GM12864 (cell line): ENCODE data around the gene PIM1.
A peak's percentile ranks its signal among the peaks of the same experiment; 100 is the strongest.

Experiments
- DNase-seq: peaks from one replicate; pipeline ENCODE4 v3.0.0-alpha.2; 2011; ENCODE audit warnings: low read depth
- H3K4me3 ChIP-seq: 2 replicates; pipeline ENCODE4 v1.5.1; 2011; ENCODE audit warnings: mild to moderate bottlenecking, low read depth, low read length, control low read depth
- TF ChIP-seq, protein P1 (sequence below): IDR thresholded peaks from 2 replicates; pipeline ENCODE4 v1.5.1; 2011; ENCODE audit warnings: low read depth, mild to moderate bottlenecking, moderate library complexity, low read length, control low read depth, inconsistent platforms; ENCODE audit errors: missing control alignments

Gene PIM1

DNA sequence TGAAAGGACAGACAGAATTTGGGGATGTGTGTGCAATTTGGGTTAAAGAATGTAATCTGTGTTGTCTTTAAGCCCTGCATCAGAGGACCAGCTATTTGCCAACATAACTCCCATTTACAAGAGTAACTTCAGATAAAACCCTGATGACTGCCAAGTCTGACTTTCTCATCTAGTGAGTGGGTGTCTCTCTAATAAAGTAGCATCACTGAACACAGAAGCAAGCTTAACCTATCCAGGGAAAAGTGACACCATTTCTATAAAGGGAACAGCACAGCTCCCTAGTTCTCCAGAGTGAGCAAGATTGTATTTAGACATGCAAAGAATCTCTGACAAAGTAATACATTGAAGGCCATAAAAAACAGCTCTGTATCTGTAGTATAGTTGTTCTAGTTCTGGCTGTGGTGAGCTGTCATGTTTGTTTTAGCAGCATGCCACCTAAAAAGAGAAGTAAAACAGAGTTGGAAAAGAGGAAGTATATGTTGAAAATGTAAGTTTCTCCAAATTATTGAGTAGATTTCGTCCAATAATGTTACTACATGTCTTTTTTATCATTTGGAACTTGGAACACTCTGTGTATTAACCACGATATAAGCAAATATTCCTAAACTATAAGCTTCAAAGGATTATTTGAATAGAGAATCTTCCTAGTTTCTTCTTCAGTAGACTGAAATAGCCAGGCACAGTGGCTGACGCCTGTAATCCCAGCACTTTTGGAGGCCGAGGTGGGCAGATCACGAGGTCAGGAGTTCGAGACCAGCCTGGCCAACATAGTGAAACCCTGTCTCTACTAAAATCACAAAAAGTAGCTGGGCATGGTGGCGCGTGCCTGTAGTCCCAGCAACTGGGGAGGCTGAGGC is 8.8 kb upstream of the PIM1 start:
- TF ChIP-seq, protein P1, sequence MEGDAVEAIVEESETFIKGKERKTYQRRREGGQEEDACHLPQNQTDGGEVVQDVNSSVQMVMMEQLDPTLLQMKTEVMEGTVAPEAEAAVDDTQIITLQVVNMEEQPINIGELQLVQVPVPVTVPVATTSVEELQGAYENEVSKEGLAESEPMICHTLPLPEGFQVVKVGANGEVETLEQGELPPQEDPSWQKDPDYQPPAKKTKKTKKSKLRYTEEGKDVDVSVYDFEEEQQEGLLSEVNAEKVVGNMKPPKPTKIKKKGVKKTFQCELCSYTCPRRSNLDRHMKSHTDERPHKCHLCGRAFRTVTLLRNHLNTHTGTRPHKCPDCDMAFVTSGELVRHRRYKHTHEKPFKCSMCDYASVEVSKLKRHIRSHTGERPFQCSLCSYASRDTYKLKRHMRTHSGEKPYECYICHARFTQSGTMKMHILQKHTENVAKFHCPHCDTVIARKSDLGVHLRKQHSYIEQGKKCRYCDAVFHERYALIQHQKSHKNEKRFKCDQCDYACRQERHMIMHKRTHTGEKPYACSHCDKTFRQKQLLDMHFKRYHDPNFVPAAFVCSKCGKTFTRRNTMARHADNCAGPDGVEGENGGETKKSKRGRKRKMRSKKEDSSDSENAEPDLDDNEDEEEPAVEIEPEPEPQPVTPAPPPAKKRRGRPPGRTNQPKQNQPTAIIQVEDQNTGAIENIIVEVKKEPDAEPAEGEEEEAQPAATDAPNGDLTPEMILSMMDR = no peak
- no peak overlapping the region for H3K4me3 ChIP-seq
- no peak for DNase-seq

DNA sequence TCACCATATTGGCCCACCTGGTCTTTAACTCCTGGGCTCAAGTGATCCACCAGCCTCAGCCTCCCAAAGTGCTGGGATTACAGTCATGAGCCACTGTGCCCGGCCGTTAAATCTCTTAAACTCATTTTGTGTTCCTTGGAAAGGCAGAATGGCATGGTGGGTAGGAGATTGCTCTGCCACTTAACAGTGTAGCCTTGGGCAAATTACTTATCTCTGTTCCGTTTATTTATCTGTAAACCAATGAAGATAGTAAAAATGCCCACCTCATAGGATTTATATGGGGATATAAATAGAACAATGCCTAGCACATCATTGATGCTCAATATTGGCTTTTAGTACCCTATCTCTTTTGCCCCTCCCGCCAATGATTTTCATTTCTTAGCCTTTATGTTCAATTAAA is 7.2 kb upstream of the PIM1 start:
- no peak overlapping the region for H3K4me3 ChIP-seq
- TF ChIP-seq, protein P1 = no peak
- no peak for DNase-seq

DNA sequence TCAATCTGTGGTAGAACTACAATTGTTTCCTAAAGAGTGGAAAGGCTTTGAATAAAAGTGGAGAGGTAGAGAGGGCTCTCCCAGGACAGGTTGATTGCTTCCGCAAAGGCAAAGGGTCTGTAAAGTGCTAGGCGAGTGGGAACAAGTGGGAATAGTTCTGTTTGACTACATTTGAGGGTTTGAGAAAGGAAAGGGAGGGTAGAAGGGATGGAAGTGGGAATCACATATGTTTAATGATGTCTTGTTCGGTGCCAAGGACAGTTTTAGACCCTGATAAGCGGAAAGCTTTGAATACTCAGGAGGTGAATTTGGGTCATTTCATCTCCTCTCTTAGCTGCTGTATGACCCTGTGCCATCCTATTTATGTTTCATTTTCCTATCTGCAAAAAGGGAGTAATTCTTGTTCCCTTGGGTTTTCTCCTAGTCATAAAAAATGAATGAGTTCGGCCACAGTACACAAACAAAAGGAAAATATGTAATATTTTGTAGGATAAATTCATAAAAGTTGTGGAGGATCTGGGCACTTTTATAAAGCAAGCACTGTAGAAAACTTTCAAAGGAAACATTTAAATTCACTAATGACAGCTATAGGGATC is 1.7 kb upstream of the PIM1 start:
- no peak for DNase-seq
- no peak overlapping the region for H3K4me3 ChIP-seq
- TF ChIP-seq, protein P1 = no peak

DNA sequence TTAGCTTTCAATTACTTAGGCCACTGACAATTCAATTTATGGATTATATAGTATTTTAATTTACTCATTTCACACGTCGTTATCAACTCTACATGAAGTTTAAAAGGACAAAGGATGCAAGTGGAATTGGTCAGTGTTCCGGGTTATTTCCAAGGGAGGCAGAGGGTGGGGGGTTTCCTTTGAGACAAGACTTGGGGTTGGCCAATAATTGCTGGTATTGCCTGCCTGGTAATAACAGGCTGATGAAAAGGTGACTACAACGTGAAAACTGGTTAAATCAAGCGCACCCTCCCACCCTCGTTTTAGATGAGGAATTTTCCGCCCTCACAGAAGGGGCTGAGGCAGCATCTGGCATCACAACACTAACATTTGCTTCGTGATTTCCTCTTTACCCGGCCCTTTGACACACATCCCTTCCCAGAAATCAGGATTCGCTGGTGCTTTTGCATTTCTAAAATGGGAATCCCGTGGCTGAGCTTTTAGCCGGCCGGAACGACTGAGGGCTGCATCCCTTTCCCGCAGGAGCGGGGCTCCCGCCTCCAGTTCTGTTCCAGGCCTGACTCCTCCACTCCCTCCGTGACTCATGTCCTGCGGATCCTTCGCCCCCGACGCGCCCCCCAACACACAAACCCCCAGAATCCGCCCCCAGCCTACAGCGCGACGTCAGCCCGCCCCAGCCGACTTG is 999 bp upstream of the PIM1 start:
- DNase-seq = no peak

DNA sequence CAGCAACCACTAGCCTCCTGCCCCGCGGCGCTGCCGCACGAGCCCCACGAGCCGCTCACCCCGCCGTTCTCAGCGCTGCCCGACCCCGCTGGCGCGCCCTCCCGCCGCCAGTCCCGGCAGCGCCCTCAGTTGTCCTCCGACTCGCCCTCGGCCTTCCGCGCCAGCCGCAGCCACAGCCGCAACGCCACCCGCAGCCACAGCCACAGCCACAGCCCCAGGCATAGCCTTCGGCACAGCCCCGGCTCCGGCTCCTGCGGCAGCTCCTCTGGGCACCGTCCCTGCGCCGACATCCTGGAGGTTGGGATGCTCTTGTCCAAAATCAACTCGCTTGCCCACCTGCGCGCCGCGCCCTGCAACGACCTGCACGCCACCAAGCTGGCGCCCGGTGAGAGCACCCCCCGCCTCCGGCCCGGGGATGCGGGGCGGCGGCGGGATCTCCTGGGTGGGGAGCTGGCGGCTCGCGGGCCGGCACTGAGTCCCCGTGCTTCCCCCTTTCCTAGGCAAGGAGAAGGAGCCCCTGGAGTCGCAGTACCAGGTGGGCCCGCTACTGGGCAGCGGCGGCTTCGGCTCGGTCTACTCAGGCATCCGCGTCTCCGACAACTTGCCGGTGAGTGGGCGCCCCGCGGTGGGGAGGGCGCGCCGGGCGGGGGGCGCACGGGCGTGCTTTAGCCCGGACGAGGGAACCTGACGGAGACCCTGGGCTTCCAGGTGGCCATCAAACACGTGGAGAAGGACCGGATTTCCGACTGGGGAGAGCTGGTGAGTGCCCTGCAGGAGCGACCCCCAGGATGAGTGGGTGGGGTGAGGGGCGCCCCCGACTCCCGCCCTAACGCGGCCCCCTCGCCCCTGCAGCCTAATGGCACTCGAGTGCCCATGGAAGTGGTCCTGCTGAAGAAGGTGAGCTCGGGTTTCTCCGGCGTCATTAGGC is 585 bp downstream of the PIM1 start:
- peak overlapping the region; percentile 96 for H3K4me3 ChIP-seq
- no peak for DNase-seq
- TF ChIP-seq, protein P1 = peak; percentile 24

More for the DNA sequence above, 999 bp upstream of the PIM1 start:
- H3K4me3 ChIP-seq = peak overlapping the region; percentile 61
- TF ChIP-seq, protein P1 = no peak

DNA sequence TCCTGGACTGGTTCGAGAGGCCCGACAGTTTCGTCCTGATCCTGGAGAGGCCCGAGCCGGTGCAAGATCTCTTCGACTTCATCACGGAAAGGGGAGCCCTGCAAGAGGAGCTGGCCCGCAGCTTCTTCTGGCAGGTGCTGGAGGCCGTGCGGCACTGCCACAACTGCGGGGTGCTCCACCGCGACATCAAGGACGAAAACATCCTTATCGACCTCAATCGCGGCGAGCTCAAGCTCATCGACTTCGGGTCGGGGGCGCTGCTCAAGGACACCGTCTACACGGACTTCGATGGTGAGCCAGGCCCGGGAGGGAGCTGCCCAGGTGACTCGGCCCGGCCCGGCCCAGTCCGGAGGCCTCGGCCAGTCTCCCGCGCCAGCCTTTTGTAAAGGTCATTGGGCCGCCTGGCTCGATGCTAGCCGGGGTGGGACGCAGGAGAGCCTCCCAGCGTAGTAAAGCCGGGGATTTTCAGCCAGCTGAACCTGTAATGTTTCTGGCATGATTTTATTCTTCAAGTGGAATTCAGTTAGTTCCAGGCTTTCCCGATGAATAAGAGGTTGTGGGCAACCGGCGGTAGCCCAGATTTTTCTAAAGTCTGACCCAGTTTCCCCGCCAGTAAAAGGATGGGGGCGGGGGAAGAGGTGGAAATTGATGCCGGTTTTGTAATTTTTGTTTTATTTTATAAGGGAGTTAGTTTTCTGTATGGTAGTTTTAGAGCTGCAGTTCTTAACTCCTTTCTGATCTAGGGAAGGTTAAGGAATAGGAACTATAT is 1.4 kb downstream of the PIM1 start:
- peak overlapping the region; percentile 96 for H3K4me3 ChIP-seq
- TF ChIP-seq, protein P1 = no peak
- DNase-seq = no peak
